22Rv1 (cell line): ENCODE measurements around the gene KLF18.

Experiments used
- CTCF ChIP-seq: fragments of 450-650 bp; IDR thresholded peaks from 2 replicates; pipeline ENCODE4 v1.5.1; 2017; ENCODE audit warnings: mild to moderate bottlenecking
- ZFX ChIP-seq: fragments of 450-650 bp; IDR thresholded peaks from 2 replicates; pipeline ENCODE4 v1.6.1; 2017; ENCODE audit warnings: antibody characterized with exemption, borderline replicate concordance

GRCh38 chr1:44114098-44114497 lies 27.3 kb downstream of the KLF18 start:
- no peak for TF ChIP-seq CTCF
- TF ChIP-seq ZFX, result no peak
